NAMALWA (cell line): ENCODE data around the gene ELFN2.

ENCODE experiments used
- DNase-seq: peaks from one replicate; pipeline ENCODE4 v3.0.0-alpha.2; 2015; ENCODE audit warnings: low spot score

The ELFN2 gene

DNA sequence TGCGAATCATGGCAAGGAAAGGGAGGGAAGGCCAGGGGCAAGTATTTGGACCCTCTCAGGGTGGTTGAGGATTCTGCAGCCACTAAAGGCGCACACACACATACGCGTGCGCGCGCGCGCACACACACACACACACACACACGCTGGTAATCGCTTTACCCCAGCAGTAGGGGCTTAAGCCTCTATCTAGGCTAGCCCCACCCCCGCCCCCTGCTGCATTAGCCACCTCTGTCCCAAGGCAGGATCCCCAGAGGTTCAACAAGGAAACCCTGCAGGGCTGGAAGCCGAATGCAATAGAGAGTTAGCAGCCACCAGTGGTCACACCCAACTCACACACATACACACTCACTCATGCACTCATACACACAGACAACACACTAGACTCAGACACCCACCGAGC is 28.6 kb upstream of the ELFN2 start:
- no peak for DNase-seq

DNA sequence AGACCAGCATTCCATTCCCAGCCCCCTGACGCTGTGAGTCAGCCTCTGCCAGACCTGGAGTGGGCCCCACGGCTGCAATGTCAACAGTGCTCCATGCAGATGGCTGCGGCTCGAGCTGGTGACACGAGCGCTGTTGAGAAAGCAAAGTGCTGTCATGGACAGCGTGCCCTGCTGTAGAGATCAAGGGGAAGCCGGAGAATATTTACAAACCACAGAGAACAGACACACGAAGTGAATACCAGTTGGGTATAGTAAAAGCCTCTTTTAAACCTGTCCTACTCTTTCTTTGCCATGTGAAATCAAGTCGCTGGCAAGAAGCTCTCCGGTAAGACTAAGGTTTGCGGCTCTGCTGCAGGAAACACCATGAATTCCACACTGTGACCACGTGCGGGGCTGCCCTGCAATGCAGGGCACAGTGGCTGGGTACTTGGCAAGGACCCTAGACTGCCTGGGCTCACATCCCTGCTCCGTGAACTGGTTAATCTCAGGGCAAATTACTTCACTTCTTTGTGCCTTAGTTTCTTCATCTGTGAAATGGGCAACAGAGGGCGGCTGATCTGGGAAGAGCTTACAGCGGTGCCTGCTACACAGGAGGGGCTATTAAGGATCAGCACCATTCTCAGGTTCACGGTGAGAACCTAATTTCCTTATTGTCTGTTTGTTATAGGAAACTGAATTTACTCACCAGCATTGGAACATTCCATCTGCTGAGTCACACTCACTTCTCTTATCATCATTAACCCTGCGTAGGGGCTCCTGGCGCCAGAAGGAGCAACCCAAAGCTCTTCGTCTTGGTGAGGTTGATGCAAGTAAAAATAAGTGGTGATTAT is 27.8 kb upstream of the ELFN2 start:
- no peak for DNase-seq

DNA sequence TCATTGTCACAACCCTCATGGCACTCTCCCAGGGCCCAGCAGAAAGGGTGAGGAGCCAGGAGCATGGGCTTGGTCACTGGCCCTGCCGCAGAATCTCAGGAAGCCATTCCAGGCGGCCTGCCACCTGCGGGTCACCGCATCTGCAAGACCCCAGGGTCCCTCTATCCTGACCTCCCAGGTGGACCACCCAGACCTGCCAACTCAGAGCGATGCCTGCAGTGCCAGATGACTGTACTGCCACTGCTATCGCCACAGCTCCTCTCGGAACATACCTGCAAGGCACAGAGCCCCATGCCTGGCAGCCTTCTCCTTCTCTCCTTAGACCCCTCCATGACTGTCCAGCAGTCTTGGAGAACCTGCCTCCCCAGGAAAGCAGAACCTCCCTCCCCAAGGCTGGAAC is 26.4 kb upstream of the ELFN2 start:
- DNase-seq = no peak

DNA sequence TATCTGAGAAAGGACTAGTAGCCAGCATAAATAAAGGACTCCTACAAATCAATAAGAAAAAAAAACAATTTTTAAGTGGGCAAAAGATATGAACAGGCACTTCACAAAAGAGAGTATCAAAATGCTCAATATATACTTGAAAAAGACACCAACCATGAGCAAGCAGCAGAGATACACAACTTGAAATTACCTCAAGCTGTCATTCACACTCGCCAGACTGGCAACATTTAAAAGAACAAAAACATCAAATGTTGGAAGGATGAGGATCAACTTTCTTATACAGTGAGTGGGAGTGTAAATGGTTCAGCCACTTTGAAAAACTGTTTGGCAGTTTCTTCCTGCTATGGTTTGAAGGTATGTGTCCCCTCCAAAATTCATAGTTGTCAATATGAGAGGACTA is 23.9 kb upstream of the ELFN2 start:
- no peak for DNase-seq

DNA sequence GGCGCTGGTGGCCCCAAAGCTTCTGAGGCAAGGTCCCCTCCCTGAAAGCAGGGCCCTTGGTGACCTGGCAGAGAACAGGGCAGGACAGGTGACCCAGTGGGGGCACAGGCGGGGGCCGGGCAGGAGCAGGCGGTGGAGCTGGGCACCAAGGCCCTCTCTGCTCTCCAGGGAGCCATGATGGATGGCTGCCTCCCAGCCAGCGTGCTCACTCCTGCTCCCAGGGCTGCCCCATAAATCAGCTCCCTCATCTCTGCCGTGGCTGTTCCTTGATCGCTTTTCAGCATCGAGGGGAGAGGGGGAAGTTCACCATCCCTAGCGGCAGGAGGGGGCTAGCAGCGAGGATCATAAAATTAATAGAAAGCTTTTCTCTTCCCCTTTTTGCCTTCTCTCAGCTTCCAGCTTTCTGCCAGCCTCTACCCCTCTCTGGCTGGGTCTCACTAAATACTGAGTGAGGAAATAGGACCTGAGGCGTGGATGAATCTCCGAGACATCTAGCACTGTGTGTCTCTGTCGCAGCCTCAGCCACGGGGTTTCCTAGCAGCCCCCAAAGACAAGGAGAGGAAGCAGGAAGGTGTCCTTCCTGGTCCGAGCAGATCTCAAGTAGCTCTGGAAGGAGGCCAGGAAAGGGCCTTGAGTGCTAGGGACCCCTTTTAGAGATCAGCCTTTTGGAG is 22.2 kb upstream of the ELFN2 start:
- no peak for DNase-seq

DNA sequence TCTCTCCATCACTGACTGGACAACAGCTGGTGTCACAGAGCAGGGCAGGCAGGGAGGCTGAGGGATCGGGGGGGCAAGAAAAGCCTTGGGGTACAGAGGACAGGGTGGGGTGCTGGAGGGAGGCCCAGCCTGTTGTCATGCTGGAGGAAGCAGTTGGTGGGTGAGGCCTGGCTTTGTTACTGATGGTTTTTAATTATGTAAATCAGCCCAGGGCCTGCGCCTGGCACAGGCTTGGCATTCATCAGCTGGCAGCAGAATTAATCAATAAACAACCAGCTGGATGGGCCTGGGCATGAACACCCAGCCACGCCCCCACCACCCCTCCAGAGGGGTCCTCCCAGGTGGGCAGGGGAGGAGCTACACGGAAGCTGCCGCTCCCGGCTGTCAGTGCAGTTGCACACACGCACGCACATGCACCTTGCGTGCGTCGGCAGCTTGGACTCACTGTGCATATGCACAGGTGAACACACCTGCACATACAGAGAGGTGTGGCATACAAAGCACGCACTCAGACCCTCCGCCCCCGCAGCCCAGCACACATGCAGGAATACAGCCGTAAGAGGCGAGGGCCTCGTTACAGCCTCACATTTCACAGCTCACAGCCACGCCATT is 21.3 kb upstream of the ELFN2 start:
- no peak for DNase-seq

DNA sequence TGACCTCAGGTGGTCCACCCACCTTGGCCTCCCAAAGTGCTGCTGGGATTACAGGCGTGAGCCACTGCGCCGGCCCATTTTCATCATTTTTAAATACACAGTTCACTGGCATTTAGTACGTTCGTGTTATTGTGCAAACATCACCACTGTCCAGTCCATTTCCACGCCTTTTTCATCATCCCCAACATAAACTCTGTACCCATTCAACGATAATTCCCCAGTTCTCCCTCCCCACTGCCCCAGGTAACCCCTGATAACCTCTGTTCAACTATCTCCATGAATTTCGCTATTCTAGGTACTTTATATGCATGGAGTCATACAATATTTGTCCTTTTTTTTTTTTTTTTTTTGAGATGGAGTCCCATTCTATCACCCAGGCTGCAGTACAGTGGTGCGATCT is 18.2 kb upstream of the ELFN2 start:
- no peak for DNase-seq

DNA sequence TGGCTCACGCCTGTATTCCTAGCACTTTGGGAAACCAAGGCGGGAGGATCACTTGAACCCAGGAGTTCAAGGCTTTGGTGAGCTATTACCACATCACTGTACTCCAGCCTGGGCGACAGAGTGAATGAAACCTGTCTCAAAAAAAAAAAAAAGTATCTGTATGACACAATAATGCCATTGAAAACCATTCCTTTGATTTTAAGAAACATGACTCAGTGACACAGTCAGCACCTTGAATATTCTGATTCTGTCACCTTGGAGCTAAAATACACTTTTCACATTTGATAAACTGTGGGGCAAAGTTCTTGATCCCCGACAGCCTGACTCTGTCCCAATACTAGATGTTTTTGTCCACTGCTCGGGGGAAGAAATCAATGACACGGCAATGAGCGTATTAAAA is 16.7 kb upstream of the ELFN2 start:
- DNase-seq = no peak

DNA sequence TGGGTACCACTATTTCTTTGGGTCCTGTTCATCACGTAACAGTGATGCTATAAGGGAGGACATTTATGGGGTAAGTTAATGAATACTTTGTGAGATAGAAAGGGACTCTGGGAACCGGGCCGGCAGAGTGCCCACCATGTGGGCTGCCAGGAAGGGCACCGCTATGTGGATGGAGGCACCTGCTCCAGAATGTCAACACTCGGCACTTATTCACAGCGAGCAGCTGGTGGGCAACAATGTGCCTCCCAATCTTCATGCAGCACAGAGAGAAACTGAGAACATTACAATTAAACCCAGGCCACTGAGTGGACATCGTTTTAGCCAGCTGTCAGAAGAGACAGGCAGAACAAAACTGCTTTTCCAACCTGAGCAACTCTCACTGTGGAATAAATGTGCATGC is 15.8 kb upstream of the ELFN2 start:
- DNase-seq = no peak

DNA sequence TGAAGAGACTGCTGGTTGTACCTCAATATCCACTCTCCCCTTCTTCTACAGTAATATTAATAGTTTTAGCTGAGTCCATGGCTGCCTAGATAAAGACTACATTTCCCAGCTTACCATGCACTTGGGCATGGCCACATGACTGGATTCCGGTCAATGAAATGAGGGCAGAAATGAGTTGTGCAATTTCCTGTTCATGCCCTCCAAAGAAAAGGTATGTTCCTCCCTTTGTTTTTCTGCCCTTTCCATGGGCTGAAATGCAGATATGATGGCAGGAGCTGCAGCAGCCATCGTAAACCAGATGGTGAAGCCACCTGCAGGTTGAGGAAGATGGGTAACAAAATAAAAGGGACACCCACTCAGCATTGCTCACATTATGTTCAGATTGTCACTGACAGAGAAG is 15.3 kb upstream of the ELFN2 start:
- DNase-seq = peak; percentile 51

DNA sequence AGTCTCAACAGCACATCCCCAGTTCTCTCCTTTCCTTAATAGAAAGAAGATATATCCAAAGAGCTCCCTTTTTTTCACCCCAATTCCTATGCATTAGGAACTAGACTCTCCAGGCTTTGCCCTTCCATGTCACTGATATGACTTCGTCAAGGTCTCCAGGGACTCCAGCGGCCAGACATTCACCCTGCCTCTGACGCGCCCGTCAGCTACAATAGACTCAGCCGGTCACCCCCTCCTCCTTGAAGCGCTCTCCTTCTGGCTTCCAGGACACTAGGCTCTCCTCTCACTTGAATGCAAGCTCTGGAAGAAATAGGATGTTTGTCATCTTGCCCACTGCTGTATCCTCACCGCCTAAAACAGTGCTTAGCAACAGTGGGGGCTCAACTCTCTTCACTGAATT is 14.9 kb upstream of the ELFN2 start:
- DNase-seq = no peak

DNA sequence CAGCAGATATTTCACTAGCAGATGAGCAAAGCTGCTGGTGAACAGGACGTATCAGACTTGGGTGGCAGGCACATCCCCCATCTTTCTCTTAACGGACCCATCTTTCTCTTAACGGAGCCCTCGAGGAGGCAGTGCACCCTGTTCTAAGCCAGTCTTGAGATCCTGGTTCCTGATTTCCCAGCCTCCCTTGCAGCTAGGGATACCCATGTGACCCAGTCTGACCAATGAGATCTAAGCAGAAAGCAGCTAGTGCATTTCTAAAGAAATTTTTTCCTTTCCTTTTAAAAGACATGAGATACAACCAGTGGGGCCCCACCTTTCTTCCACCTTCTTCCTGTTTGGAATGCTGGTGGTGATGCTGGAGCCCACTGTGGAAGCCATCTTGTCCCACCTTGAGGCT is 13.6 kb upstream of the ELFN2 start:
- DNase-seq = no peak

DNA sequence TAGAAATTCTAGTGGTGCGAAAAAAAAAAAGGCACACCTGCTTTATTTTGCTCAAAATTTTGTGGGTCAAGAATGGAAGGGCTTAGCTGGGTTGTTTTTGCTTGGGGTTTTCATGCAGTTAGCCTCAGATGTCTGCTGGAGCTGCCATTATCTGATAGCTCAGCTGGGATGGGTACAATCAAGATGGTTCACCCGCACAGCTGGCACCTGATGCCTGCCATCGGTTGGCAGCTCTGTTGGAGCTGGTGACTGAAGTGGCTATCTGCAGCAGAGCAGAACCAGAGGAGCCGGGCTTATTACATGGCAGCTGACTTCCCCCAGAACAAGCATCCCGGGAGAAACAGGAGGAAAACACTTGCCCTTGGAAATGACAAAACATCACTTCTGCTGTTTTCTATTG is 12.1 kb upstream of the ELFN2 start:
- DNase-seq = no peak

DNA sequence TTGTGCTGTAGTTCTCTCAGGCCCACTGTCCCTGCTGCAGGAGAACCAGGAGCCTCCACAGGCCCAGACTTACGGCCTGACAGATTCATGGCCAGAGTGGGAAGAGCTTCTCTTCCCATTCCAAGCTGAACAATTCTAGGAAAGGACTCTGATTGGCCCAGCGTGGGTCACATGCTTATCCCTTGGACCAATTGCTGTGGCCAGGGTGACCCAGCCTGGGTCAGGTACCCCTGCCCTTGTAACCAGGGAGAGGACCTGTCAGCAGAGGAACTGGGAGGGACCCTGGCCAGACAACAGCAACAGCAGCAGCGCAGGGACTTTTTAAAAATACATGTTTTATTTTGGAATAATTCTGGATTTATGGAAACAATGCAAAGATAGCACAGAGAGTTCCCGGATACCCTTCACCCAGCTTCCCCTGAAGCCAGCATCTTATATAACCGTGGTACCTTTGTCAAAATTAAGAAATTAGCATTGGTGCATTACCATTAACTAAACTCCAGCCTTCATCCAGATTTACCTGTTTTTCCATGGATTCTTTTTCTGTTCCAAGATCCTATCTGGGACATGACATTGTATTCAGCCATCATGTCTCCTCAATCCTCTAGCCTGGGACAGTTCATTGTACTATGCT is 8.8 kb upstream of the ELFN2 start:
- no peak for DNase-seq

DNA sequence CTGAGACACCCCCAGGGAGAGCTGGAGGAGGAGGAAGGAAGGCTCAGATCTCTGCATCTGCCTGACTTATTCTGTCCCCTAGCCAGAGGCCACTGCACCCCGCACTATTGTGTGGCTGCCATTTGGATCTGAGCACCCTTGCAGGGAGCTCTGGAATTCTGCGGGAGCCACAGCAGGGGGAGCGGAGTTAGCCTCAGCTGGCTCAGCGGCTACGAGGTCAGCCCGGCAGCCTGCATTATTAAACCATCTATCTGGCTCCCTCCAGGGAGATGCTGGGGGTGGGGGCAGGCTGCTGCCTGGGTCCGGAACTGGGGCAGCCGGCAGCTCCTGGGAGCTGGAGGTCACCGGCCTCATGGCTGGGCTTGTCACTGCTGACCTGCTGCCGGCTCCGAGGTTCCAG is 6.5 kb upstream of the ELFN2 start:
- no peak for DNase-seq

DNA sequence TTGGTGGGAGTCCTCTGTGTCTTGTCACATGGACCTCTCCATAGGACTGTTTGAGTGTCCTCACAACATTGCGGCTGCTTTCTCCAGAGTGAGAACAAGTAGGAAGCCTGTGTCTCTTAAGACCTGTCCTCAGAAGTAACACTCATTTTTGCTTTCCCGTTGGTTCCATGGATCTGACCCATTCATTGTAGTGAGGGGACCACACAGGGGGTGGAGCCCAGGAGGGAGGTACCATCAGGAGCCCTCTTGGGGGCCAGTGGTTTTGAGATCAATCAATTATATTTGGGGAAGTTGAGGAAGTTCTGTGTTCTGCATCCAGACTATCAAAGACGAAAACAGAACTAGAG is 5.4 kb upstream of the ELFN2 start:
- no peak for DNase-seq

DNA sequence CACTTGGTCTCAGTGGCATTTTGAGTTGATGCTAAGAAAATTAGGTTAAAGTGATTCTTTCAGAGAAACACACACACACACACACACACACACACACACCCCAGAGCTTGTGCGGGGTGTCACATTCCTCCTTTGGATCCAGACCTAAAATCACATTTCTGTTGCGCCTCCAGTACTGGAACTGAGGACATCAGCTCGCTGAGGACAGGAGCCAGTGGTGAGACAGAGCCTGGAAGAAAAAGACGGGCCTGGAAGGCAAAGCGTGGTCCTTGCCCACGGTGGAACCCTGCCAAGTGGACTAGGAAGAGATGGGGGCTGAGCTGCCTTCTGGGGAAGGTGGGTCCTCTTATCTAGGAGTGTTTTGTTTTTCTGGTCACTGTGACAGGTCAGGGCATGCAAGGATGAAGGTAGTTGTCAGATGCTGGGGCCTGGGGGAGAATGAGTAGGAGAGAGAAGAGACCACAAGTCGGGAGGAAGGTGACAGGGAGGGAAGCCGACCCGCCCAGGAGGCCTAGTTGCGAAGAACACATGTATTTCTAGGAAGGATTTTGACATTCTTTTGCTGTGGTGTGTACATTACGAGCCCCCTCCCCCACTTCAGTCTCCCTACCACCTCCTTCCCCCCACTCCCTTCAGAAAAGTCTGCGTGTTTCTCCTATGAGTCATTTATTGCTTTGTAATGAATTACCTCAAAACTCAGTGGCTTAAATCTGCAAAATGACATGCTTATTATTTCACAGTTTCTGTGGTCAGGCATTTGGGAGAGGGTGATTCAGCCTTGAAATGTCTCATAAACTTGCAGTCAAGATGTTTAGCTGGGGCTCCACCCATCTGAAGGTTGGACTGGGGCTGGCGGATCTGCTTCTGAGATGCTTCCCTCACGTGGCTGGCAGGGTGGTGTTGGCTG is 4.8 kb upstream of the ELFN2 start:
- no peak for DNase-seq

DNA sequence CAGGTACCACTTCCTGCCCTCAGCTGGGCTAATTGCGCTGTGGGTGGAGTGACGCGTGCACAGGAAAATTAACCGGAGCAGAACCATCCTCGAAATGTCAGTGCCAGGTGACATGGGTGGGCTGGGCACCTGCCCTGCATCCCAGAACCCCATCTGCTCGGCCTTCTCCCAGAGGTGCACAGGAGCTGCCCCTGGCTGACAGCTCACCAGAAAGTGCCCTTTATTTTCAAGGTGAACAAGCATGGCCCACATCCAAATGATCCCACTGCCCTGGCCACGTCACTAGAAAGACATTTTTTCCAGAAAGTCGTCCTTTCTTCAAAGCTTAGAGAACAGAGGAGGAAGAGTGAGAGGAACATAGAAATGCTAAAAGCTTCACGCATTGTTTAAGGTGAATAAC is 4.1 kb upstream of the ELFN2 start:
- no peak for DNase-seq

DNA sequence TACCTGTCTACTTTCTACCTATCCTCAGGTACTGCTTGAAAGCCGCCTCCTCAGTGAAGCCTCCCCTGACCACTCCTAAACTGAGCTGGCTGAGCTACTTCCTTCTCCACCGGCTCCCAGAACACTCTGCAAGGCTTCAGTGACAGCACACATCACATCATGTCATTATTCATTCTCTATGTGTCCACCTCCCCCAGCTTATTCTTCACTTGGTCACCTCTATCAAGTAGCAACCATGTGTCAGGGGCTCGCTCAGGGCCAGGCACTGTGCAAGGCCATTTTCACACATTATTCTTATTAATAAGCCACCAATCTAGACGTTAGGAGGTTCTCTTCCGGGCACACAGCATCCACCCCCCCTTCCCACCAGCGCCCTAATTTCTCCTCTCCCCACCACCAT is 3.7 kb upstream of the ELFN2 start:
- no peak for DNase-seq

DNA sequence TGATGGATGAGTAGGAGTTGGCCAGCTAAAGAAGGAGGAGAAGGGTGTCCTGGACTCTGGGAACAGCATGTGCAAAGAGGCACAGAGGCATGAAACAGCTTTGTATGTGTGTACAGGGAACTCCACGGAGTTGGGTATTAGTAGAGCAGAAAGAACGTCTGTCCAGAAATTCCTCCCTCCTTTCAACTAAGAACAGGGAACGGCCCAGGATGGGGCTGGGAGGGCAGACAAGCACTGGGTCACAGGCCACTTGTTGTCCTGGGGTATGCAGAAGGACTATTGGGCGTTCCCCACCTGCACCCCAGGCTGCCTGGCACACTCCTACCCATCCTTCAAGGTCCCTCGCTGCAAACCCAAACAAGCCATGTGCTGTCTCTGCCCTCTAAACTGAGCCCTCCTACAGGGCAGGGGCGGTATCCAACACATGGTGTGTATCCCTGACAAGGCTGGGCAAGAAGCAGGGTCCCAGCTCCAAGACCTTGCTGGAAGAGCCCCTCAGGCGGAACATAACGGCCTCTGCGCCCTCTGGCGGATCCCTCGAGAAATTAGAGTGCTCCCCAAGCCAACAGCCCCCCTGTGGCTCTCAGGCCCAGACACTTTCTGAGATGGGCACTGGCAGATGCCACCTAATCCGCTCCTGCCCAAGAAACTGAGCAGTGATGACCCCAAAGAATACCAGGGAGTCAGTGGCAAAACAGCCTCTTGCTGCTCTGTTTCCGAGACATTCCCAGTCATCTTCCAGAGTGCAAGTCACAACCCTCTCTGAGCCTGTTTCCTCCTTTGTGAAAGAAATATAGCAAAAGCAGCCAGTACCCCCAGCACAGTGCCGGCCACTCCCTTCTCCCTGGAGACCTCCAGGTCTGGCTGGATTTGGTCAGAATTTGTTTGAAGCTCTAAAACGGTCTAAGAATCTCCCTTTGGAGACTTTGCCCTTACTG is 1.6 kb upstream of the ELFN2 start:
- peak; percentile 73 for DNase-seq
